Activated naive CD8-positive, alpha-beta T cell treated with anti-CD3 and anti-CD28 coated beads for 36 hours (primary cell): ENCODE results near the gene SEC14L2. TPM values are rescaled to one million over a fixed set of nuclear protein-coding genes. Genes with fewer than 3 reads are reported as not detected.
A peak's percentile ranks its signal among the peaks of the same experiment; 100 is the strongest.
"Not testable (repeated sequence)": the region's sequence is repeated elsewhere in the genome, so short reads cannot be mapped to it uniquely, and the experiment has no call there.

Experiments used
- DNase-seq: peaks from one replicate; pipeline ENCODE4 v3.0.0; 2021
- H3K27ac Mint-ChIP-seq: one replicate; pipeline ENCODE4 v1.8.0; 2022; ENCODE audit warnings: mild to moderate bottlenecking, moderate library complexity, mixed read lengths
- H3K27me3 Mint-ChIP-seq: one replicate; pipeline ENCODE4 v1.8.0; 2022; ENCODE audit warnings: mild to moderate bottlenecking, mixed read lengths
- H3K36me3 Mint-ChIP-seq: one replicate; pipeline ENCODE4 v1.8.0; 2021; ENCODE audit warnings: mild to moderate bottlenecking, mixed read lengths
- H3K4me1 Mint-ChIP-seq: one replicate; pipeline ENCODE4 v1.8.0; 2021; ENCODE audit warnings: mixed read lengths
- H3K4me3 Mint-ChIP-seq: one replicate; pipeline ENCODE4 v1.8.0; 2022; ENCODE audit warnings: mild to moderate bottlenecking, moderate library complexity, mixed read lengths
- H3K9me3 Mint-ChIP-seq: one replicate; pipeline ENCODE4 v1.8.0; 2022; ENCODE audit warnings: mixed read lengths
- total RNA-seq, 2 experiments: library from RNA; stranded (reverse); gene quantifications; one replicate each; pipeline ENCODE4 v1.2.3, GENCODE V29; 2021

Gene SEC14L2
- total RNA-seq, 2 experiments from 2014 or later = 9.1 to 9.4 TPM

- Mint-ChIP-seq H3K27me3 (no peaks in the 10 kb centered on the region), H3K4me3 (no peak overlapping the region), H3K9me3 (no peaks in the 10 kb centered on the region), H3K27ac (peak overlapping the region; percentile 54), H3K4me1 (peaks cover 38% of the 10 kb centered on the region), H3K36me3 (no peaks in the 10 kb centered on the region)
- no peak for DNase-seq
These were observed 4.0 kb upstream of the SEC14L2 start for GRCh38 chr22:30392661-30393321.

DNA sequence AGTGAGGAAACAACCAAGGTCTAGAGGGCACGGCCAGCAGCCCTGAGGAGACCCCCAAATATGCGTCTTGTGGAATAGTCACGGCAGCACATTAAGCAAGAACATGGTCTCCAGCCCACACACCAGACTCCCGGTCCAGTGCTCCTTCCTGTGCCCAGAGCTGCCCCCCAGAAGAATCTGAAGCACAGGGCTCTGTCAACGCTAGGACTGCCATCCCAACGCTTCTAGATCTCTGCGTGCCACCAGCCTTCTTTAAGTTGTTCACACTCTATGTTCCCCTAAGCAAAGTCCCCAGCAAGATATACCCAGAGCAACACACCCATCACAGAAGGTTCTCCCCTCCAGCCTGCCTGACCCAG lies 3.5 kb upstream of the SEC14L2 start:
- Mint-ChIP-seq H3K4me3 (no peak overlapping the region), H3K36me3 (no peaks in the 10 kb centered on the region), H3K4me1 (peaks cover 44% of the 10 kb centered on the region), H3K27me3 (no peaks in the 10 kb centered on the region), H3K27ac (peak overlapping the region; percentile 23), H3K9me3 (no peaks in the 10 kb centered on the region)
- DNase-seq = no peak

DNA sequence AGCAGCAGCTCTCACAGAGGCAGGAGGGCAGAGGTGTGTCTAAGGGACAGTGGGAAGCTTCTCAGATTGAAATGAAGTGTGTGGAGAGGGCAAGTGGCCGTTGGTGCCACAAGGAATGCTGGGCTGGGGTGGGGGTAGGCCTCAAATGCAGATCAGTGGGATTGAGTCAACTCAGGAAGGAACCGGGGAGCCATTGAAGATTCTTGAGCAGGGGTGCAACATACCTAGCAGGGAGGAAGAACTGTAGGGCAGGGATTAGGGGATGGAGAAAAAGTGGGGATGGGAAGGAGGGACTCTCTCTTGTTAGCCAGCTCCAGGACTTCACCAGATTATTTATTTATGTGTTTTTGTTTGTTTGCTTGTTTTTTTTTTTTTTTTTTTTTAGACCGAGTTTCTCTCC lies 2.9 kb upstream of the SEC14L2 start:
- DNase-seq = no peak
- H3K4me3 Mint-ChIP-seq = no peak overlapping the region
- H3K4me1 Mint-ChIP-seq = peaks cover 49% of the 10 kb centered on the region
- no peaks in the 10 kb centered on the region for H3K36me3 Mint-ChIP-seq
- no peak overlapping the region for H3K27ac Mint-ChIP-seq
- H3K9me3 Mint-ChIP-seq = no peaks in the 10 kb centered on the region
- H3K27me3 Mint-ChIP-seq = no peaks in the 10 kb centered on the region

- H3K9me3 Mint-ChIP-seq = no peaks in the 10 kb centered on the region
- peaks cover 42% of the 10 kb centered on the region for H3K4me1 Mint-ChIP-seq
- H3K36me3 Mint-ChIP-seq = peaks cover 3% of the 10 kb centered on the region
- no peak for DNase-seq
- peak overlapping the region; percentile 86 for H3K4me3 Mint-ChIP-seq
- no peaks in the 10 kb centered on the region for H3K27me3 Mint-ChIP-seq
- peak overlapping the region; percentile 45 for H3K27ac Mint-ChIP-seq
These were observed 1.1 kb downstream of the SEC14L2 start for GRCh38 chr22:30397656-30398635.

GRCh38 chr22:30398685-30399680 lies 2.2 kb downstream of the SEC14L2 start:
- peak overlapping the region; percentile 52 for H3K4me3 Mint-ChIP-seq
- DNase-seq = no peak
- H3K27me3 Mint-ChIP-seq = no peaks in the 10 kb centered on the region
- H3K9me3 Mint-ChIP-seq = no peaks in the 10 kb centered on the region
- peaks cover 3% of the 10 kb centered on the region for H3K36me3 Mint-ChIP-seq
- H3K27ac Mint-ChIP-seq = peak overlapping the region; percentile 4
- H3K4me1 Mint-ChIP-seq = peaks cover 36% of the 10 kb centered on the region

GRCh38 chr22:30399718-30400117 lies 2.9 kb downstream of the SEC14L2 start:
- H3K4me1 Mint-ChIP-seq = peaks cover 36% of the 10 kb centered on the region
- H3K27ac Mint-ChIP-seq = no peak overlapping the region
- no peaks in the 10 kb centered on the region for H3K27me3 Mint-ChIP-seq
- DNase-seq = no peak
- H3K36me3 Mint-ChIP-seq = peaks cover 3% of the 10 kb centered on the region
- H3K9me3 Mint-ChIP-seq = no peaks in the 10 kb centered on the region
- H3K4me3 Mint-ChIP-seq = no peak overlapping the region

GRCh38 chr22:30400159-30400558 lies 3.3 kb downstream of the SEC14L2 start:
- no peaks in the 10 kb centered on the region for H3K27me3 Mint-ChIP-seq
- DNase-seq = no peak
- H3K27ac Mint-ChIP-seq = no peak overlapping the region
- H3K4me1 Mint-ChIP-seq = peaks cover 36% of the 10 kb centered on the region
- no peaks in the 10 kb centered on the region for H3K9me3 Mint-ChIP-seq
- peaks cover 3% of the 10 kb centered on the region for H3K36me3 Mint-ChIP-seq
- no peak overlapping the region for H3K4me3 Mint-ChIP-seq

- H3K4me1 Mint-ChIP-seq = peaks cover 32% of the 10 kb centered on the region
- not testable (repeated sequence) for DNase-seq, H3K27ac Mint-ChIP-seq, H3K36me3 Mint-ChIP-seq, H3K4me3 Mint-ChIP-seq, H3K27me3 Mint-ChIP-seq, H3K9me3 Mint-ChIP-seq
These were observed 4.2 kb downstream of the SEC14L2 start for GRCh38 chr22:30401024-30401423.

GRCh38 chr22:30402028-30402765 lies 5.4 kb downstream of the SEC14L2 start:
- no peak overlapping the region for H3K27ac Mint-ChIP-seq
- H3K4me1 Mint-ChIP-seq = peaks cover 25% of the 10 kb centered on the region

GRCh38 chr22:30402766-30403104 lies 5.9 kb downstream of the SEC14L2 start:
- peaks cover 22% of the 10 kb centered on the region for H3K4me1 Mint-ChIP-seq
- not testable (repeated sequence) for H3K27me3 Mint-ChIP-seq

More at GRCh38 chr22:30402028-30402765, 5.4 kb downstream of the SEC14L2 start:
- H3K9me3 Mint-ChIP-seq = no peaks in the 10 kb centered on the region
- no peaks in the 10 kb centered on the region for H3K27me3 Mint-ChIP-seq
- H3K4me3 Mint-ChIP-seq = no peak overlapping the region
- DNase-seq = no peak
- peaks cover 3% of the 10 kb centered on the region for H3K36me3 Mint-ChIP-seq

DNA sequence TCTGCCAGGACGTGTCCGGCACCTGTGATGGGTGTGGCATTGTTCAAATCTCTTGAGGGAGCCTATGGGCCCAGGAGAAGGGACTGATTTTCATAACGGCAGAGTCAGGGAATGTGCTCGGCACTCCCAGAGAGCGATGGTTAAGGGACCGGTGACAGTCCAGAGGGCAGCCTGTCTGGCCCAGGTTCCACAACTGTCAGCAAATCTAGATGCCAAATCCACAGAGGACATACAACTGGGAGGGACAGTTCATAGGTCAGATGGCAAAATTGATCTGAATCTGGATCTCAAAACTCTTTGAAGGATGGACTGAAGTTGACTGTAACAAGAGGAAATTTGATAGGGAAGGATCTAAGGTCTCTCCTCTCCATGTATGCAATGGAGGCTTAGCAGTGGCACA lies 7.5 kb downstream of the SEC14L2 start:
- no peaks in the 10 kb centered on the region for H3K27me3 Mint-ChIP-seq
- H3K27ac Mint-ChIP-seq = no peak overlapping the region
- no peak overlapping the region for H3K4me3 Mint-ChIP-seq
- peaks cover 4% of the 10 kb centered on the region for H3K36me3 Mint-ChIP-seq
- H3K4me1 Mint-ChIP-seq = peaks cover 13% of the 10 kb centered on the region
- no peaks in the 10 kb centered on the region for H3K9me3 Mint-ChIP-seq
- DNase-seq = no peak

More at GRCh38 chr22:30402766-30403104, 5.9 kb downstream of the SEC14L2 start:
- H3K4me3 Mint-ChIP-seq, H3K36me3 Mint-ChIP-seq, H3K27ac Mint-ChIP-seq, DNase-seq, H3K9me3 Mint-ChIP-seq: not testable (repeated sequence)

DNA sequence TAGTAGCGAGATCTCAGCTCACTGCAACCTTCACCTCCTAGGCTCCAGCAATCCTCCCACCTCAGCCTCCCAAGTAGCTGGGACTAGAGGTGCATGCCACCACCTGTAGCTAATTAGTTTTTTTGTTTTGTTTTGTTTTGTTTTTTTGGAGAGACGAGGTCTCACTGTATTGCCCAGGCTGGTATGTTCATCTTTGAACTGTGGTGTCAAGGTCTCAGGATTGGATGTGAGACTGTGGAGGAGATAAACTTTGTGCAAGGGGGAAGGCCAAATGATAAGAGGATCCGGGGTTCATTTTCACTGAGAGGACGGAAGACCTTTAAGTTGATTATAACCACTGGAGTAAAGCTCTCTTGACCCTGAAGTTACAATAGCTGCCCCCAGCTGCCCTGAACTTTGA lies 8.9 kb downstream of the SEC14L2 start:
- Mint-ChIP-seq H3K4me3 (no peak overlapping the region), H3K27me3 (no peaks in the 10 kb centered on the region), H3K36me3 (peaks cover 3% of the 10 kb centered on the region), H3K4me1 (peaks cover 11% of the 10 kb centered on the region), H3K27ac (no peak overlapping the region), H3K9me3 (no peaks in the 10 kb centered on the region)
- no peak for DNase-seq

- peaks cover 16% of the 10 kb centered on the region for H3K4me1 Mint-ChIP-seq
- no peaks in the 10 kb centered on the region for H3K9me3 Mint-ChIP-seq
- peaks cover 6% of the 10 kb centered on the region for H3K36me3 Mint-ChIP-seq
- H3K27me3 Mint-ChIP-seq = no peaks in the 10 kb centered on the region
- H3K4me3 Mint-ChIP-seq = no peak overlapping the region
- DNase-seq = no peak
- no peak overlapping the region for H3K27ac Mint-ChIP-seq
These were observed 9.6 kb downstream of the SEC14L2 start for GRCh38 chr22:30406400-30406799.

DNA sequence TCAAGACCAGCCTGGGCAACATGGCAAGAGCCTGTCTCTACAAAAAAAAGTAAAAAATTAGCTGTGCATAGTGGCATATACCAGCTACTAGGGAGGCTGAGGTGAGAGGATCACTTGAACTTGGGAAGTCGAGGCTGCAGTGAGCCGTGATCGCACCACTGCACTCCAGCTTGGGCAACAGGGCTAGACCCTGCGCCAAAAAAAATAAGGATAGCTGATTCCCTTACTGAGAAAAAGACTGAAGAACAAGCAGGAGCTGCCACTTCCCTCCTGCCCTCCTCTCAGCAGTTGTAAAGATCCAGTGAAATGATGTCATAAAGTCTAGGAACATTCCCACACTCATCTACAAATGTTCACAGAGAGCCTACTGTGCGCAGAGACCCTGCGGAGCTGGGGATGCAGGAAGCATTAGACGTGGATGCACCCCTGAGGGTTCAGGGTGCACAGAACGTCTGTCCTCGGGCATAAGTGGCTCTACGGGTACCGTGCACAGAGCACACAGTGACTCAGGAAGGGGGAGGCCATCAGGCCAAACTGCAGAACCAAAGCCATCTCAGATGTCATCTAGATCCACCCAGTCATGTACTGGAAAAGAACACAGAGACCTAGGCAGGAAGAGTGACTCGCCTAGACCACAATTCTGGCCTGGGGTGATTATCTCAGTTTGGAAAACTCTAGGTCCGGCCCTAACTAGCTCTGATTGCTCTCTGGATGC lies 11.7 kb downstream of the SEC14L2 start:
- H3K4me3 Mint-ChIP-seq = no peak overlapping the region
- H3K4me1 Mint-ChIP-seq = peaks cover 18% of the 10 kb centered on the region
- DNase-seq = no peak
- H3K27ac Mint-ChIP-seq = no peak overlapping the region
- H3K9me3 Mint-ChIP-seq = no peaks in the 10 kb centered on the region
- no peaks in the 10 kb centered on the region for H3K27me3 Mint-ChIP-seq
- peaks cover 18% of the 10 kb centered on the region for H3K36me3 Mint-ChIP-seq
